ENCODE results near the gene MBP.

DNA sequence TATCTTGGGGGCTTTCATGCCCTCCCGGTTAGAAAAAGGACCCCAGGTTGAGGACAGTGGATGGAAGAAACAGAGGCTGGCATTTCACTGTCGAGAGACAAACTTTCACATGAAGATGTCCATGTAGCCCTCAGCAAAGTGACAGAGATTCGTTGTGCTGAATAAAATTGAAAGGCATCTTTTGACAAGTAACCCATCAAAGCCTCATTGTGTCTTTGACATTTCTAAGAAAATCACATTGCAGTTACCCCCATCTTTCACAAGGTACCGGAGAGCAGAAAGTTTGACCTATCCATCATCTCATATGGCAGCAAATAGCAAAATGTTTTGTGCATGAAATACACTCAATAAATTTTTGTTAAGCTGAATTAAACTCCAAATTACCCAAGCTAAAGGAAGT lies 2.0 kb upstream of the MBP start:
- TF ChIP-seq POLR2AphosphoS5 (IDR thresholded peaks at IDR 0.05; ENCODE audit: low read depth, low read length): no peak
- TF ChIP-seq FOXP2 (optimal IDR thresholded peaks at IDR 0.05; ENCODE audit: borderline replicate concordance, extremely low read depth, extremely low read length, insufficient read depth): no peak

Data from PFSK-1 (cell line).